RKO (cell line): ENCODE measurements around the gene TNFRSF13B.
A peak's percentile ranks its signal among the peaks of the same experiment; 100 is the strongest.
"Not testable (repeated sequence)": the region's sequence is repeated elsewhere in the genome, so short reads cannot be mapped to it uniquely, and the experiment has no call there.

Experiments
- DNase-seq: peaks from one replicate; pipeline ENCODE4 v3.0.0-alpha.2; 2016; ENCODE audit warnings: low spot score

TNFRSF13B gene

GRCh38 chr17:16909472-16910246, 62.3 kb downstream of the TNFRSF13B start:
- no peak for DNase-seq

GRCh38 chr17:16908273-16908672, 63.6 kb downstream of the TNFRSF13B start:
- DNase-seq = no peak

- no peak for DNase-seq
Measured at GRCh38 chr17:16906680-16907079, 65.2 kb downstream of the TNFRSF13B start.

- peak; percentile 58 for DNase-seq
Measured at GRCh38 chr17:16905593-16906191, 66.2 kb downstream of the TNFRSF13B start.

GRCh38 chr17:16903070-16903469, 68.8 kb downstream of the TNFRSF13B start:
- DNase-seq = not testable (repeated sequence)

- no peak for DNase-seq
Measured at GRCh38 chr17:16900288-16900882, 71.5 kb downstream of the TNFRSF13B start.

- DNase-seq = not testable (repeated sequence)
Measured at GRCh38 chr17:16897211-16897896, 74.6 kb downstream of the TNFRSF13B start.

GRCh38 chr17:16896235-16896634, 75.7 kb downstream of the TNFRSF13B start:
- DNase-seq = not testable (repeated sequence)

- DNase-seq = not testable (repeated sequence)
Measured at GRCh38 chr17:16893527-16893926, 78.4 kb downstream of the TNFRSF13B start.

- not testable (repeated sequence) for DNase-seq
Measured at GRCh38 chr17:16892876-16893454, 79.0 kb downstream of the TNFRSF13B start.

GRCh38 chr17:16889088-16889465, 82.8 kb downstream of the TNFRSF13B start:
- DNase-seq = no peak
